ENCODE data around the gene ANGPTL8. TPM values are rescaled to one million over a fixed set of nuclear protein-coding genes. Genes with fewer than 3 reads are reported as not detected.

ANGPTL8 gene
- total and polyA plus RNA-seq, 9 of the 15 experiments (the other 6 are each of a cell fraction or from before 2014, with no cell fraction given): not detected

DNA sequence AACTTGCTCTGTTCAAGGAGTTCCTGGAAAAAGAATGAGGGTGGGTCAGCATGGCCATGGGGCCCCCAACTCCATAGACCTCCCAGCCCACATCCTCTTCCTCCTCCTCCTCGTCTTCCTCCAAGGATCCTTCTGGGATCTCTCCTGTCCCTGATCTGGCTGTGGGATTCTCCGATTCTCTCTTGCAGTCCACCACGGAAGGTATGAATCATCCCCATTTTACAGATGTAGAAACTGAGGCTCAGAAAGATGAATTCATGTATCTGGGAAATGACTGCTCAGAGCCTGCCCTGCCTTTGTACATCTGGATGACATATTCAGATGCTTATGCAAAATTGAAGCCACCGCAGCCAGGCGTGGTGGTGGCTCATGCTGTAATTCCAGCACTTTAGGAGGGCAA is 39.9 kb upstream of the ANGPTL8 start (continued):
- TF ChIP-seq HSF4 (CRISPR knock-in tag; IDR thresholded peaks at IDR 0.05; ENCODE audit: borderline replicate concordance) (no peak), CBX1 (IDR thresholded peaks at IDR 0.05; ENCODE audit: low read depth) (peak; percentile 70), SMARCB1 (IDR thresholded peaks at IDR 0.05; ENCODE audit: insufficient read length, low read depth) (no peak), CBX3 (IDR thresholded peaks at IDR 0.05; ENCODE audit: borderline replicate concordance in 1 of 2, low read length in 2 of 2) (peak in 1 of 2 experiments; percentile 22; a peak in 1 of 3 replicates), PHF20 (IDR thresholded peaks at IDR 0.05; ENCODE audit: partially characterized antibody) (peak; percentile 19), ZKSCAN1 (IDR thresholded peaks at IDR 0.05; ENCODE audit: low read depth, low read length) (no peak), MCM3 (IDR thresholded peaks at IDR 0.05) (no peak), CBFA2T3 (IDR thresholded peaks at IDR 0.05) (no peak), SRF (CRISPR knock-in tag; IDR thresholded peaks at IDR 0.05) (no peak), KDM4B (IDR thresholded peaks at IDR 0.05; ENCODE audit: borderline replicate concordance in 2 of 2, low read depth in 1 of 2) (no peak), IRF2 (CRISPR knock-in tag; IDR thresholded peaks at IDR 0.05) (no peak), WHSC1 (IDR thresholded peaks at IDR 0.05; ENCODE audit: low read length) (no peak), RBM25 (IDR thresholded peaks at IDR 0.05; ENCODE audit: low read depth, low read length, severe bottlenecking) (peak; percentile 83)
- TF ChIP-seq, protein P1, sequence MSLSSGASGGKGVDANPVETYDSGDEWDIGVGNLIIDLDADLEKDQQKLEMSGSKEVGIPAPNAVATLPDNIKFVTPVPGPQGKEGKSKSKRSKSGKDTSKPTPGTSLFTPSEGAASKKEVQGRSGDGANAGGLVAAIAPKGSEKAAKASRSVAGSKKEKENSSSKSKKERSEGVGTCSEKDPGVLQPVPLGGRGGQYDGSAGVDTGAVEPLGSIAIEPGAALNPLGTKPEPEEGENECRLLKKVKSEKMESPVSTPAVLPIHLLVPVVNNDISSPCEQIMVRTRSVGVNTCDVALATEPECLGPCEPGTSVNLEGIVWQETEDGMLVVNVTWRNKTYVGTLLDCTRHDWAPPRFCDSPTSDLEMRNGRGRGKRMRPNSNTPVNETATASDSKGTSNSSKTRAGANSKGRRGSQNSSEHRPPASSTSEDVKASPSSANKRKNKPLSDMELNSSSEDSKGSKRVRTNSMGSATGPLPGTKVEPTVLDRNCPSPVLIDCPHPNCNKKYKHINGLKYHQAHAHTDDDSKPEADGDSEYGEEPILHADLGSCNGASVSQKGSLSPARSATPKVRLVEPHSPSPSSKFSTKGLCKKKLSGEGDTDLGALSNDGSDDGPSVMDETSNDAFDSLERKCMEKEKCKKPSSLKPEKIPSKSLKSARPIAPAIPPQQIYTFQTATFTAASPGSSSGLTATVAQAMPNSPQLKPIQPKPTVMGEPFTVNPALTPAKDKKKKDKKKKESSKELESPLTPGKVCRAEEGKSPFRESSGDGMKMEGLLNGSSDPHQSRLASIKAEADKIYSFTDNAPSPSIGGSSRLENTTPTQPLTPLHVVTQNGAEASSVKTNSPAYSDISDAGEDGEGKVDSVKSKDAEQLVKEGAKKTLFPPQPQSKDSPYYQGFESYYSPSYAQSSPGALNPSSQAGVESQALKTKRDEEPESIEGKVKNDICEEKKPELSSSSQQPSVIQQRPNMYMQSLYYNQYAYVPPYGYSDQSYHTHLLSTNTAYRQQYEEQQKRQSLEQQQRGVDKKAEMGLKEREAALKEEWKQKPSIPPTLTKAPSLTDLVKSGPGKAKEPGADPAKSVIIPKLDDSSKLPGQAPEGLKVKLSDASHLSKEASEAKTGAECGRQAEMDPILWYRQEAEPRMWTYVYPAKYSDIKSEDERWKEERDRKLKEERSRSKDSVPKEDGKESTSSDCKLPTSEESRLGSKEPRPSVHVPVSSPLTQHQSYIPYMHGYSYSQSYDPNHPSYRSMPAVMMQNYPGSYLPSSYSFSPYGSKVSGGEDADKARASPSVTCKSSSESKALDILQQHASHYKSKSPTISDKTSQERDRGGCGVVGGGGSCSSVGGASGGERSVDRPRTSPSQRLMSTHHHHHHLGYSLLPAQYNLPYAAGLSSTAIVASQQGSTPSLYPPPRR (CRISPR knock-in tag; IDR thresholded peaks at IDR 0.05; ENCODE audit: borderline replicate concordance): no peak
- TF ChIP-seq, protein P2, sequence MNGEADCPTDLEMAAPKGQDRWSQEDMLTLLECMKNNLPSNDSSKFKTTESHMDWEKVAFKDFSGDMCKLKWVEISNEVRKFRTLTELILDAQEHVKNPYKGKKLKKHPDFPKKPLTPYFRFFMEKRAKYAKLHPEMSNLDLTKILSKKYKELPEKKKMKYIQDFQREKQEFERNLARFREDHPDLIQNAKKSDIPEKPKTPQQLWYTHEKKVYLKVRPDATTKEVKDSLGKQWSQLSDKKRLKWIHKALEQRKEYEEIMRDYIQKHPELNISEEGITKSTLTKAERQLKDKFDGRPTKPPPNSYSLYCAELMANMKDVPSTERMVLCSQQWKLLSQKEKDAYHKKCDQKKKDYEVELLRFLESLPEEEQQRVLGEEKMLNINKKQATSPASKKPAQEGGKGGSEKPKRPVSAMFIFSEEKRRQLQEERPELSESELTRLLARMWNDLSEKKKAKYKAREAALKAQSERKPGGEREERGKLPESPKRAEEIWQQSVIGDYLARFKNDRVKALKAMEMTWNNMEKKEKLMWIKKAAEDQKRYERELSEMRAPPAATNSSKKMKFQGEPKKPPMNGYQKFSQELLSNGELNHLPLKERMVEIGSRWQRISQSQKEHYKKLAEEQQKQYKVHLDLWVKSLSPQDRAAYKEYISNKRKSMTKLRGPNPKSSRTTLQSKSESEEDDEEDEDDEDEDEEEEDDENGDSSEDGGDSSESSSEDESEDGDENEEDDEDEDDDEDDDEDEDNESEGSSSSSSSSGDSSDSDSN (IDR thresholded peaks at IDR 0.05; ENCODE audit: borderline replicate concordance in 1 of 2, low read depth in 2 of 2, low read length in 2 of 2): no peak

Measured in K562 (cell line).